KOPT-K1 (cell line): ENCODE results near the gene ARHGAP22.
A peak's percentile ranks its signal among the peaks of the same experiment; 100 is the strongest.

Source experiments
- H3K27ac ChIP-seq: fragments of 200-600 bp; sonication (generic); 2 replicates; pipeline ENCODE4 v1.5.1; 2016; ENCODE audit warnings: antibody characterized with exemption, mild to moderate bottlenecking, low read depth, low read length; ENCODE audit not compliant: poor library complexity, severe bottlenecking
- H3K36me3 ChIP-seq: fragments of 200-600 bp; sonication (generic); 2 replicates; pipeline ENCODE4 v1.5.1; 2017; ENCODE audit warnings: antibody characterized with exemption, mild to moderate bottlenecking, low read length, moderate library complexity; ENCODE audit not compliant: insufficient read depth
- H3K9me3 ChIP-seq: fragments of 200-600 bp; sonication (generic); 2 replicates; pipeline ENCODE4 v1.5.1; 2017; ENCODE audit warnings: antibody characterized with exemption, low read length, mild to moderate bottlenecking; ENCODE audit not compliant: insufficient read depth, poor library complexity, severe bottlenecking

ARHGAP22 gene

DNA sequence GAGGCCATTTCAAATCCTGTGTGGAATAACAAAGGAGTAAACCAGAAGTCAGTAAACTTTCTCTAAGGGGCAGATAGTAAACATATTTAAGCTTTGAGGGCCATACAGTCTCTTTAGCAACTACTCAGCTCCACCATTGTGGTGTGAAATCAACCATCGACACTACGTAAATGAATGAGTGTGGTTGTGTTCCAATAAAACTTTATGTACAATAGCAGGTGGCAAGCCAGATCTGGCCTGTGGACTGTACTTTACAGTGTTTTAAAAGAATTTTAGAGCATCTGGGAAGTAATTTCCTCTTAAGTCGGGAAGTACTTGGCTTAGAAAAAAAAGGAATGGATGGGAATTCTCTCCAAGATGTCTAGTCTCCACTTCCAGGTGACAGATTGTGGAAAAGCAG lies 71.3 kb downstream of the ARHGAP22 start:
- Histone ChIP-seq H3K27ac (no peak overlapping the region), H3K9me3 (no peaks in the 10 kb centered on the region), H3K36me3 (no peaks in the 10 kb centered on the region)

- Histone ChIP-seq H3K27ac (no peak overlapping the region), H3K9me3 (no peaks in the 10 kb centered on the region), H3K36me3 (no peaks in the 10 kb centered on the region)
These were observed 73.4 kb downstream of the ARHGAP22 start for GRCh38 chr10:48531486-48531885.

DNA sequence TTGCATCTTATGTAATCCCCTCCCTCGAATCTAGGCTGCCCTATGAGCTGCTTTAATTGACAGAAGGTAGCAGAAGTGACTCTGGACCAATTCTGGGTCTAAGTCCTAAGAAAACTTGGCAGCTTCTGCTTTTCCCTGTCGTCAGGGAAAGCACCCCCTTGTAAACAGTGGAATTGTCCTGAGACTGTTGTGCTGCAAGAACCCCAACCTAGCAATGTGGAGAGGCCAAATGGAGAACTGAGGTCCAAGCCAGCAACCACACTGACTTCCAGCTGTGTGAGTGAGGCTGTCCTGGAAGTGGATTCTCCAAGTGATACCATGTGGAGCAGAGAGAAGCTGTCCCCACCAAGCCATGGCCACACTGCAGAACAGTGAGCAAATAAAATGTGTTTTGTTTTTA lies 75.5 kb downstream of the ARHGAP22 start:
- H3K27ac ChIP-seq = no peak overlapping the region
- no peaks in the 10 kb centered on the region for H3K36me3 ChIP-seq
- H3K9me3 ChIP-seq = peaks cover 9% of the 10 kb centered on the region

GRCh38 chr10:48527756-48528155 lies 77.1 kb downstream of the ARHGAP22 start:
- peaks cover 9% of the 10 kb centered on the region for H3K9me3 ChIP-seq
- H3K36me3 ChIP-seq = no peaks in the 10 kb centered on the region
- H3K27ac ChIP-seq = no peak overlapping the region

GRCh38 chr10:48526846-48527505 lies 77.9 kb downstream of the ARHGAP22 start:
- Histone ChIP-seq H3K9me3 (peaks cover 9% of the 10 kb centered on the region), H3K36me3 (no peaks in the 10 kb centered on the region), H3K27ac (no peak overlapping the region)

- Histone ChIP-seq H3K9me3 (peaks cover 9% of the 10 kb centered on the region), H3K27ac (no peak overlapping the region), H3K36me3 (no peaks in the 10 kb centered on the region)
These were observed 78.7 kb downstream of the ARHGAP22 start for GRCh38 chr10:48526011-48526821.

GRCh38 chr10:48525113-48525512 lies 79.8 kb downstream of the ARHGAP22 start:
- Histone ChIP-seq H3K9me3 (peaks cover 9% of the 10 kb centered on the region), H3K36me3 (no peaks in the 10 kb centered on the region), H3K27ac (no peak overlapping the region)

DNA sequence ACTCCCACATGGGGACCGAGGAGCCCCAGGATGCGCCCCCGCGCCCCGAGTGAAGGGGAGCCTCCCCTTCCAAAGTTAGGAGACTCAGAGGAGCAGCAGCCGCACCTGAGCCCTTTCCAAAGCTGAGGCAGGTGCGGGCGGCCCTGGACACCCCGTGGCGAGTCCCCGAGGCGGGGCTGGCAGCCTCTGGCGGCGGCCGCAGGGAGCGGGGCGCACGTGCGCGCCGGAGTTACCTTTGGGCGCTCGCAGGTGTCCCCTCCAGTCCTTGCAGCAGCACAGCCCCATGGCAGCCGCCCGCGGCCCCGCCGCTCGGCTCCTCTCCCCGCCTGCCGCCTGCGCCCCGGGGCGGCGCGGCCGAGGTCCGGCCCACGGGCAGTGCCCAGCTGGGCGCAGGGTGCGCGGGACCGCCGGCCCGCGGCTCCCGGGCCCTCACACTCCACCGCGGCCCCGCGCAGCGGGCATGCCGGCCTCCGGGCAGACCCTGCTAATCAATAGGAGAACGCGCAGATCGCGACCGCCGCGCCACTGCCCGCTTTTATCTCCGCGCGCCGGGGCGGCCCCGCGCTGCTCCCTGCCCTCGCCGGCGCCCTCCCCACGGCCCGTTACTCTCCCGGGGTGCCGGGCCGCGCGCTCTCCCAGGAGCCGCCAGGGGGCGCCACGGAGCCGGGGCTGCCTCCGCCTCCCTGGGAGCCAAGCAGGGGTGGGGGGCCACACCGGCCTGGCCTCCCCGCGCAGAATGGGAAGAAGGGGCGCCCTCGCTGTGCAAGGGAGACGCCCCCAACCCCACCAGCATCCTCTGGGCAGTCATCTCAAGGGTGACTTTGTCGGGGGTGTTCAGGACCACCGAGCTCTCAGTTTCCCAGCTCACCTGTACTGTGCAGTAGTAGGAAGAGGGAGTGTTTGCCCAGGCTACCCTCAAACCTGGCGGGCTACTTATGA lies 80.8 kb downstream of the ARHGAP22 start:
- H3K9me3 ChIP-seq = peaks cover 9% of the 10 kb centered on the region
- H3K27ac ChIP-seq = no peak overlapping the region
- H3K36me3 ChIP-seq = no peaks in the 10 kb centered on the region

DNA sequence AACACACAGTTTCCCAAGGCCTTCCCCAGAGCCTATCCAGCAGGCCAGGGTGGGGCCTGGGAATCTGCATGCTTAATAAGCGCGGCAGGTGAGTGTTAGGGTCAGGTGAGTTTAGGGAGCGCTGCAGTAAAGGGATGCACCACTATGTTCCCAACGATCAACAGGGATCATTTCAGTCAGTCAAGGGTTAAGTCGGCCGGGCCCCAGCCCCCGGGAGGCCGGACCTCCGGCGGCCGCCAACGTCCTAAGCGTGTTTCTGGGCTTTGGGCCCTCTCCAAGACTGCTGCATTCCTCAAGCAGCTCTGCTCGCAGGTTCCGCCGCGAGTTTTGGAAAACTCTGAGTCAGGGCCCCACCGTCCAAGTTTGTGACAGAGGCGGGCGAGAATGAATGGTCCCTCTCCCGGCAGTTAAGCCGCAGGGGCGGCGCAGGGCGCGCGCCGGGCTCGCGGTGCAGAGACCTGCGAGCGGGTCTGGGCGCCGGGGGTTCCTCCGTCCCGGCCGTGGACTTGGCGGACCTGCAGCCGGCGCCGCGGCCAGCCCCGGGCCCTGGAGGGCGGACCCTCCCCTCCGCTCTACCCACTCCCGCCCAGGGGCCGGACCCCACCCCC lies 81.6 kb downstream of the ARHGAP22 start:
- peaks cover 9% of the 10 kb centered on the region for H3K9me3 ChIP-seq
- H3K27ac ChIP-seq = no peak overlapping the region
- H3K36me3 ChIP-seq = no peaks in the 10 kb centered on the region

GRCh38 chr10:48522011-48522765 lies 82.7 kb downstream of the ARHGAP22 start:
- H3K27ac ChIP-seq = no peak overlapping the region
- no peaks in the 10 kb centered on the region for H3K36me3 ChIP-seq
- peaks cover 9% of the 10 kb centered on the region for H3K9me3 ChIP-seq

DNA sequence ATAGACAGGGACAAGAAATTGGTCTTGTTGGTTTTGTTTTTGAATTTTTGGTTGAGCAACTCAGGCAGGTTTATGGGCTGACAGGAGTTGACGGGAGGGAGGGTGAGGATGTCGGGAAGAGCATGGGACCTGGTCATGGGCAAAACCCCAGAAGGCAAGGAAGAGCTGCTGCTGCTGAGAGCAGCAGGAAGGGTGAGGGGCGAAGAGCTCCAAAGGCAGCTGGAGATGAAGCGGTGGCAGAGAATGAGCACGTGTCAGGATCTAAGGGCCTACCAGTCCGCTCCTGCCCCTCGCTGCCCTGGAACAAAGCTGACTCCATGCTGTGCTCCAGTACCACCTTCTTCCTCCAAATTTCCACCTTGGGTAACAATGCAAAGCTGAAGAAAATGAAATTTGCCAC lies 84.3 kb downstream of the ARHGAP22 start:
- Histone ChIP-seq H3K27ac (no peak overlapping the region), H3K36me3 (no peaks in the 10 kb centered on the region), H3K9me3 (peaks cover 11% of the 10 kb centered on the region)

DNA sequence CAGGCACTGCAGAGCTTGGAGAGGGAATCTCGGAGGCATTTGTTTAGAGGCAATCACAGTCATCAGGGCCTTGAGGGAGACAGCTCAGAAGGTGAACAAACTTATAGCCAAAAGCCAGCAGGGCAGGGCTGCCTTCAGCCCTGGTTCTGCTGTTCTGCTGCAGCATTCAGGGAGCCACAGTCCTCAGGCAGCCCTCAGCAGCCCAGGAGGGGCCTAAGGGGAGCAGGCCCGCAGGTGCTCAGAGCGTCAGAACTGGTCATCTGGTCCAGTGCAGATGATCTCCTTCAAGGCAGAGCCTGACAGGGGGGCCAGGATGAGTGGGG lies 84.7 kb downstream of the ARHGAP22 start:
- no peaks in the 10 kb centered on the region for H3K36me3 ChIP-seq
- peaks cover 15% of the 10 kb centered on the region for H3K9me3 ChIP-seq
- peak overlapping the region; percentile 34 for H3K27ac ChIP-seq

DNA sequence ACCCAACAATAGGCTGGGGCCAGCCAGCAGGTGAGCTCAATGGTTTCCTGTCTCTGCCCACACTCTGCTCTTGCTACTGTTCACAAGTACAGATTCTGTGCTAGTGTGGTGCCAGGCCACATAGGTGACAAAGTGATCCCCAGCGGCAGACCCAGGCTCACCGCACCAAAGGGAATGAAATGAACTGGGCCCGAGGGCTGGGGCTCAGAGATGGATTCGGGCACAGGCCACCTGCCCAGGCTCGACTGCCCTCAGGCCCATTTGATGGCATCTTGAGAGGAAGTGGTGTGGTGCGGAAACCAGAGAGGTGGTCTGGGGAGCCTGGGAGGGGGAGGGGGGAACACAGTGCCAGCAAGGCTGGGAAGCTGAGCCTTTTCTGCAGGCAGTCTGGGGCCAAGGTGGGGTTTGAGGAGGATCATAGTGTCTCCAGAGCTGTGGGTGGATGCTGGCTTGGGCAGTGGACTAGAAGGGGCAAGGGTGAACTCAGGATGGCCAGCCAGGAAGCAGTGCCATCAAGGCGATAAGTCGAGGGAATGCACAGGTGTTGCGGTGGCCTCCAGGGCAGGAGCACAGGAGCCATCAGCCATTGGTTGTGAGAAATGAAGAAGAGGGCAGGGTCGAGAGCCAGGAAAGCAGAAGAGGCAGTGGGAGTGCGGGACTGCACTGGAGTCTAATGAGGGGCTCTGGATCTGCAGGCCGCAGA lies 85.2 kb downstream of the ARHGAP22 start:
- peaks cover 15% of the 10 kb centered on the region for H3K9me3 ChIP-seq
- no peaks in the 10 kb centered on the region for H3K36me3 ChIP-seq
- H3K27ac ChIP-seq = peak overlapping the region; percentile 34

- Histone ChIP-seq H3K27ac (peak overlapping the region; percentile 34), H3K9me3 (peaks cover 18% of the 10 kb centered on the region), H3K36me3 (no peaks in the 10 kb centered on the region)
These were observed 85.9 kb downstream of the ARHGAP22 start for GRCh38 chr10:48518986-48519385.
